NCI-H2029 treated with DMSO at 0.1 percent for 48 hours (cell line): ENCODE measurements around the gene ARHGAP26.

Source experiments
- DNase-seq: peaks from one replicate; lab custom pipeline; 2025; lab: John Stamatoyannopoulos, UW

The ARHGAP26 gene

DNA sequence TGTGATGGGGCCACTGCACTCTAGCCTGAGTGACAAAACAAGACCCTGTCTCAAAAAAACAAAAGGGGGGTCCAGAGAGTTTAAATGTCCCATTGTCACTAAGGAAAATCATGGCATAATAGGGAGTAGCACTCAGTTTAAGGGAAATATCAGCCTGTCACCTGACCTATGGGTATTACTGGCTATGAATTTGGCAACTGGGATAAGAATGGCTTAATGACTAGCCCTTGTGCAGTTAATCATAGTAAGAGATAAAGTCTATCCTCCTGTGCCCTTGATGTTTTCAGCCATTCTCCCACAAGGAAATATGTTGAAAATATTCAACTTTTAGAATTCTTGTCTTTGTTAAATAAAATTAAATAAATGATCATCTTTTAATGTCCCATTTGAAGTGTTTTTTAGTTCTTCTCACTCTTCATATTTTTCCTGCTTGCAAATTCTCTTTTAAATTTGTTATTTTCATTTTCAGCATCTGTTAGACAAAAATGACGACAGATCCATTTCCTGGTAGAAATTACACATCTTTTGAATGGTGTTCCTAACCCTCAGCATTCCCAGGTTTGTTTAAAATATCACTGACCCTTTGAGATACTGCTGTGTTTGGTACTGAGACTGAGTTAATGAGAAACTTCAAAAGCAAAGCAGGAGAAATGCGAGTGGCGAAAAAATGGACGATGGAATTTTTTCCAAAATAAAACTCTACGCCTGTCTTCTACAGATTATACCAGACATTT, 191.4 kb downstream of the ARHGAP26 start:
- DNase-seq: no peak

DNA sequence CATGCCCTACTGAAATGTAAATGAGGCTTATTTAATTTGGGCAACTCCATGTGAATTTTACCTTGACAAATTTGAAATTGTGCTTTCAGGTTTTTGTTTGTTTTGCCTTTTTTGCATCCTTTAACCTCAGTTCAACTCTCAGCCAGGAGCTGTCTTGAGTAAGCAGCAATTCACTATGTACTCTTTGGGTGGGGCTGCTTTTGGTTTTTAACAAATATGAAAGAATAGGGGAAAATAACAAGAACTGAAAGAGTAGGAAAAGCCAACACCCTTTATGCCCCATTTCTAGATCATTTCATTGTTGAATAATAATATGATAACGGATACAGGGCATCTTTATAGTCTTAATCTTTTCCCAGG, 192.0 kb downstream of the ARHGAP26 start:
- DNase-seq: no peak

DNA sequence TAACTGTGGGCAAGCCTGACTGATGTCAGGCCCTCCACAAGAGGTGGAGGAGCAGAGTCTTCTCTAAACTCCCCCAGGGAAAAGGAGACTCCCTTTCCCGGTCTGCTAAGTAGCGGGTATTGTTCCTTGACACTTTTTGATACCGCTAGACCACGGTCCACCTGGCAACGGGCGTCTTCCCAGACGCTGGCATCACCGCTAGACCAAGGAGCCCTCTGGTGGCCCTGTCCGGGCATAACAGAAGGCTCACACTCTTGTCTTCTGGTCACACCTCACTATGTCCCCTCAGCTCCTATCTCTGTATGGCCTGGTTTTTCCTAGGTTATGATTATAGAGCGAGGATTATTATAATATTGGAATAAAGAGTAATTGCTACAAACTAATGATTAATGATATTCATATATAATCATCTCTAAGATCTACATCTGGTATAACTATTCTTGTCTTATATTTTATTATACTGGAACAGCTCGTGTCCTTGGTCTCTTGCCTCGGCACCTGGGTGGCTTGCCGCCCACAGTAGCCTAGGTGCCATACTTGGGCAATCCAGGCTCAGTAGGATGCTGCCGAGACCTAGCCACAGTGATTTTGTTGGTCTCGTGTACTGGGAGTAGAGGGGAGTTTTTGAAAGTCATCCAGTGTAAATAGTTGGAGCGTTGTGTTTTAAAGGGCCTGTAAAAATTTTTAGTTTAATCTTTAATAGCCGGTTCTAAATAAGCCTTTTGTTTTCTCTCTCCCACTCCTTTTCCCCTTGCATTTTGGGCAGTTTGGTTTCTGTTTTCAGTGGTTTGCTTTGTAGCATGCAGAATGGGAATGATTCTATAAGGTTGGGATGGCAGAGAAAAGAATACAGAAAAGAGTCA, 195.3 kb downstream of the ARHGAP26 start:
- DNase-seq: peak; percentile 67

DNA sequence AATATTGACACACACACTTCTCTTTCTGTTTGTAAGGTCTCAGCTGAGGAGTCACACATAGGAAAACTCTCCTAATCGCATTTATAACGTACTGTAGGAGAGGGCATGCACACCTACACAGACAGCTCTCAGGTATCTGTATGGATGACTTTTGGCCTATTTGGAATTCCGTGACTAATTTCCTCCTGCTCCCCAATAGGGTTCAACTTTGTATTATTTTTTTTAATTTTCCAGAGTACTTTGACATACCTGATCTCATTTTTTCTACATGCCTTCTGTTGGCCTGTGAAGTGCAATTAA, 195.9 kb downstream of the ARHGAP26 start:
- DNase-seq: peak; percentile 67

DNA sequence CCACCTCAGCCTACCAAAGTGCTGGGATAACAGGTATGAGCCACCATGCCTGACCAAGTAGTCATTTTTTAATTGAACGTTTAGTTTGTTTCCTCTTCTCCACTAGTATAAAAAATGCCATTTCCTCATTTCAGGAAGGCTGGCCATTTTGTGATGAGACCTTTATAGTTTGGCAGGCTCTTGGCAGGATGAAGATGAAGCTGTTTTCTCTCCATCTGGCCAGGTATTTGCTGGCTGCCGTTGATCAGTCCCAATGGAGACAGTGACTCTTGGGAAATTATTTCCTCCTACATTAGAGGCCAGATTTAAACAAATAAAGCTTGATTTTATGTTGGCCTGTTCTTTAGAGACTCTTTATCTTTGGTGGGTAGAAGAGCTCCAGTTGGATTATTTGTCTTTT, 199.0 kb downstream of the ARHGAP26 start:
- DNase-seq: no peak

DNA sequence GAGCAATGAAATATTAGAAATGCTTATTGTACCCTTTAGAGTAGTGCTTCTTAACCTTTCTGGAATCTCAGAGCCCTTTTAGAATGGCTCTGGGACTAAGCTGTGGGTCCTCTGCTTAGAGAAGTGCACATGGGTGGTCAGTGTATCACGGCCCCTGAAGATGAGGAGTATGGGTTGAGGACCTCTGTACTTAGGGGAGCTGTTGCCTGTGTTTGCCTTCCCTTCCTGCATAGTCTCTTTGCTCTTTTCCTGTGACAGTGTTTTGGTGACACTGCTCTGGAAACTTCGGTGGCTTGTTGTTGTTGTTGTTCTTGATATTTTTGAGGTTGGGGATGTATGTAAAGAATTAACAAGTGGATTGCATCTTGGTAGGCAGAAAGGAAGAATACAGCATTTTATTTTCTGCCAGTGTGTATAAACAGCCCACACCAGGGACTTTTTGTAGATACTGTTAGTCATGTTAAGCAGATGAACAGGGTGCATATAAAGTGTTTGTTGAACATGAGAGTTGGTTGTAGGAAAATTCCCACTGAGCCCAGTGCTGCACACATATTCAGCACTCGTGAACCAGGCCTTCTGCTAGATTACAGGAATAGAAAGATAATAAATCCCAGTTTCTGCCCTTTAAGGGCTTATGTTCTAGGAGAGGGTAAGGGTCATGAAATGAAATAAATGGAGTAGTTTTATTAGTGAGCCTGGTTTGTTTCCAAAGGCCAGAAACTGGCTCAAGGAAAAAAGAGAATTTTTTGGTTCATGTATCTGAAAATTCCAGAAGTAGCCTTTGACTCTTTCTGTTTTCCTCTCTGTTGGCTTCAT, 199.7 kb downstream of the ARHGAP26 start:
- no peak for DNase-seq

DNA sequence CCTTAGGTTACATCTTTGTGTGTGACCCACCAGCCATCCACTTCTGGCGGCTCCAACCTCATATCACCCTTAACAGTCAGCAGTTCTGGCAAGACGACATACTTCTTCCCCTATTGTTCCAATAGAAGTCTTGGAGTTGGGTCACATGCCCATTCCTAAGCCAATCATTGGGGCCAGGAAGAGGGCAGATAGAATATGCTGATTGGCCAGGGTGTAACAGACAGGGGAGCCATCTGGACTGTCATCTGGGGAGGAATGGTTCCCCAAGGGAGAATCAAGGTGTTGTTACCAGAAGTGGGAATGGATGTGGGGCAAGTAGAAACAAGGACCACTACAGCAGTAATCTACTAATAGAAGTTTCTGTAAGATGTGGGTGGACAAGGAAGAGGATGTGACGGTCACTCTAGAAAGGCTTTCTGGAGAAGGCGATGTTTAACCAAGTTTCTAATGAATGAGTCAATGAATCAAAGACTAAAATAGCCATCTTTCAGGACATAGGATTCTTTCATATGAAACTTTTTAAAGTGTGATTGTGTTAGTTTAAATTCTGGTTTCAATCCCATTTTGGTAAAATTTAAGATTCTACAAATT, 200.4 kb downstream of the ARHGAP26 start:
- no peak for DNase-seq

DNA sequence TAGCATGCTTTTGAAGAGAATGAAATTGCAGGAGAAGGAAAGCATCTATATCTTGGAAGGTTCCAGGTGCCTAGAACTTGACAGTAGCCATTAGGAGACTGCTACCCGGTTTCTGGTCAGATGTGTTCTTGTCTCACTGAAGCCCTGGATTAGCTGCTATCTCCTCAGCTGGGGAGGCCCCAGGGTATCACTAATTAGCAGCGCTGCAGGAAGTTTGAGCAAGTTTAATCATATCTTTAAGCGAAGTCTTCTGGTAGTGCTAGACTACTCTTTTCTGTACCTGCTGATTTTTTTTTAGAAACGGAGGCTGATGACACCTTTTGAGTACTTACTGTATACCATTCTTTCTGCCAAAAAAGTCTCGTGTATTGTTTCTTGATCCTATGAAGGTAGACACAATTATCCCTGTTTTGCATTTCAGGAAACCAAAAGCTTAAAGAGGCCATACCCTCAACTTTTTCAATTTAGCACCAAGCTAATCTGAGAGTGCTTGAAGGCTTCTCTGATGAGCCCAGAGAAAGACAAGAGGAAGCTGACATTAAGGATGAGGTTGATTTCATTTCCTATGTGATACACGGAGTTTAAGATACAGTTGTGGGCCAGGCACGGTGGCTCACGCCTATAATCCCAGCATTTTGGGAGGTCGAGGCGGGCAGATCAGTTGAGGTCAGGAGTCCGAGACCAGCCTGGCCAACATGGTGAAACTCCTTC, 201.3 kb downstream of the ARHGAP26 start:
- DNase-seq: no peak

DNA sequence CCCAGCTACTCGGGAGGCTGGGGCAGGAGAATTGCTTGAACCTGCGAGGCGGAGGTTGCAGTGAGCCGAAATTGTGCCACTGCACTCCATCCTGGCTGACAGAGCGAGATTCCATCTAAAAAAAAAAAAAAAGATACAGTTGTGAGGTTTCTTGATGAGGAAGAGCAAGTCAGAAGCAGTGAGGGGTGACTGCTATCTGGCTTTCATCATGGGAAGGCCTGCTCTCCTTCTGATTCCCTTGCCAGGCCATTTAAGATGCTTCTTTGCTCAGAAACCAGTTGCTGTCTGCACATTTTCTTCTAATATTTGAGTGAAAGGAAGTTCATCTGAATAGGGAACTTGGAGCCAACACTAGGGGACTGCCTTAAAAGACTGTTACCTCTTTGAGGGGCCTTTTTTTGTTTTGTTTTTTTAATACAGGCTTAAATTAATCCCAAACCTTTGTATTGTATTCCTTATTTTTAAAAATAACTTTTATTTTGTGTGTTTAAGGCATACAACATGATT, 201.9 kb downstream of the ARHGAP26 start:
- DNase-seq: no peak

DNA sequence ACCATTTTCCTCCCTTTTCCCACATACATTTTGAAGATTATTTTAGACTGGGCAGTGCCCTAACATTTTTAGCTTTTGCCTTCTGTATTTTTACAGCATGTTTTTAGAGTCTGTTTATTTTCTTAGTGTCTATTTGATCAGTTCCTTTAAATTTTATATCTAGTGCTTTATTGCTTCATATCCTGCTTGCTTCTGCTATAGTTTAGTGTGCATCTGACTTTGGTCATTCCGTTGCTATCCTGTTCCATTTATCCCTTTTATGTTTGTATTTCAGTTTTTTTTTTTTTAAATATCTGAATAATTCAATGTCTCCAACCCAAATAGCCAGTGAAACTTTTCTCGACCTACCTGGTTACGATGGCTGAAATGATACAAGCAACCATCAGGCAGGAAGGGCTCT, 203.8 kb downstream of the ARHGAP26 start:
- no peak for DNase-seq

DNA sequence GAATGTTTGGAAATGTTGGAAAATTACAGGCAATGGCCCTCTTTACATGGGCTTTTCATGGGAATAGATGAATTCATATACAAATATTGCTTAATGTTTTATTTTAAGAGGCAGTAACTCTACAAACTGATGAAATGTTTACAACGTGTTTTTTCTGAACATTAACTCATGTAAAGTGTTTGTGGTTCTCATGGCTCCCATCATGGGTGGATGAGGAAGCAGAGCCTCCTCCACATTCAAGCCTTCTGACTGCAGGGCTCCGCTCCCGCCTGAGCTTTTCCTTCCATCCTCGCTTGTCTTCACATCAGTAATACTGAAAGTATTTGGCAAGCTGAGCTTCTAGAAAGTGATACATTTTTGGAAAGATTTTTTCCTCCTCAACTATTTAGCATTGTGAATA, 204.2 kb downstream of the ARHGAP26 start:
- DNase-seq: no peak

DNA sequence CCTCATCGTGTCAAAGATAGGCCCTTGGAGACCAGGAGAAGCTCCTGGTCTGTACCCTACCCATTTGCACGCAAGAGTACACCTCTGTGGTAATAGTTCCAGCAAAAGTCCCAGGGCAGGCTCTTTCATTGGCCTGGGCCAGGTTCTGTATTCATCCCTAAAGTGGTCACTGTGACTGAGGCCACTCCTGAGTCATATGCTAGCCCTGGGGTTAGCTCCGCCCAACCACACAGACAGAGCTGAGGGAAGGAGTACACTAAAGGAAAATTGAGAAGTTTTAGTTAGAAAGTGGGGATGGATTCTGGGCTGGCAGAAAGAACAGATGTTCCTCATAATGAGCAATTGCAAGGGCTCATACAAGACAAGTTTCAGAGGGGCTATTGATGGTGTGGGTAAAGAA, 206.7 kb downstream of the ARHGAP26 start:
- no peak for DNase-seq

DNA sequence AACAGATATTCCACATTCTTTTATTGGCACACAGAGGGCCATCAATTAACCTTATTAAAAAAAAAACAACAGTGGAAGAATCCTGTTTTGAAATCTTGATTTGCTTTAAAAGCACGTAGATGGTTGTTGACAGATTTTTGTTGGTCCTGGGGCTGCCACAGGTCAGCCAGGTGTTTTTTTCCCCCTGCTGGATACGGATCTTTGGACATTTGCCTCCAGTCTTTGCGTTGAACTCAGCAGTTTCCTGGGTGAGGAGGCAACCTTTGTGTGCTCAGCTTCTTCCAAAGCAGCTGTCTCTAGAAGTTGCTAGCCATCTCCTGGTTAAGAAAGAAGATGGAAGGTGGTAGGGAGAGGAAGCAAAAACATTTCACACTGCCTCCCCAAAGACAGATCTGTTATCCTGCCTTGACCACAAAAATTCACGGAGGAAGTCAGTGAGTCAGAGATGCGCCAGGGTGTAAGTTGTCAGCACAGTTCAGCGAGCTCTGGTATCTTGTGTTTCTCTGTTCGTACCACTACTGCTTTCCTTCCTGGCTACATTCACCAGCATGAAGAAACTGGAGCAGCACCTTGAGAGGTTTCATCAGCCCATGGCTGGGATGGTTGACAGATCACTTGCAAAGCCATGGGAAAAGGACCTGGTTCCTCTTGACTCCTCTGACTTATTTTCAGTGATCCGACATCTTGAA, 207.3 kb downstream of the ARHGAP26 start:
- no peak for DNase-seq

DNA sequence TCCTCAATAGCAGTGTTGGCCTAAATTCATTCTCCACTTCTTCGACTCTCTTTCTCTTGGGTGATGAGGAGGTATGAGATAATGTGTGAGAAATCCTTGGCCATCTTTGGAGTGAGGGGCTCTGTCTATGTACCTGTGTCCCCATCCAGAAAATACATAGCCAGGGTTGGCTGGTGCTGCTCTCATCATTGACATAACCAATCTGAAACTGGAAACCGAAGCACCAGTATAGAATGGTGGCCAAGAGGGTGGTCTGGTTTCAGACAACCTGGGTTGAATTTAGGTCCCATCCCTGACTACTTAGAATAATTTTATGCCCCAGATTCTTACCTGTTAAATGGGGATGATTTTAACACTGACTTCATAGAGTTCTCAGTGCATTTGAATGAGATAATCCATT, 208.1 kb downstream of the ARHGAP26 start:
- no peak for DNase-seq

DNA sequence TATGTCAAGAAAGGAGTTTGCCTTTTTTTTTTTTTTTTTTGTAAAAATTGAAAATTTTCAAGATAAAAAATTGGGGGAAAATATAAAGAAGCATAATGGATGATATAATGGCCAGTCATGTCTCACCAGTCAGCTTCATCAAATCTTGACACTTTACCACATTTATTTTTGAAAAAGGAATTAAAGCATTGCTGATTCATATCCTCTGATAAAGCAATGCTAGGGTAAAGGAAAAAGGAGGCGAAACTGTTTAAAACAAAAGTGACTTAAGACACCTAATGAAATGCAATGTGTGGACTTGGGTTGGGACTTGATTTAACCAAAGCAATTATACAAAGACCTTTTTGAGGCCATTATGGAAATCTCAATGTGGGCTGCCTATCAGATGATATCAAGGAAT, 208.5 kb downstream of the ARHGAP26 start:
- no peak for DNase-seq

DNA sequence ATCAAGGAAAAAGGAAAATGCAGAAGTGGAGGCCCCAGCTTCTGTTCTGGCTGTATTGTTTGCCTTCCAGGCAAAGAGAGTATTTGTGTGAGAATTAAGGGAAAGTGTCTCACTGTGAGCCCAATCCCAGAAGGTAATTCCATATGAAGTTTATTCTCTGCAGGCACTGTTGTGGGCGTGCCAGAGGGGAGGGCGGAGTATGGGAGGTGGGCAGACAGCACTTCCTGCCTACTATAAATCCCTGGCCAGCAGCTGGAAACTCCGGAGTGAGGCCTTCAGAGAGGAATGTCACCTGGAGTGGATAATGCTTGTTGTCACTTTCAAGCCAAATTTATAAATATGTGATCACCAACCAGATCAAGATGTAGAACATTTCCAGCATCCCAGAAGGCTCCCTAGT, 209.5 kb downstream of the ARHGAP26 start:
- DNase-seq: no peak

DNA sequence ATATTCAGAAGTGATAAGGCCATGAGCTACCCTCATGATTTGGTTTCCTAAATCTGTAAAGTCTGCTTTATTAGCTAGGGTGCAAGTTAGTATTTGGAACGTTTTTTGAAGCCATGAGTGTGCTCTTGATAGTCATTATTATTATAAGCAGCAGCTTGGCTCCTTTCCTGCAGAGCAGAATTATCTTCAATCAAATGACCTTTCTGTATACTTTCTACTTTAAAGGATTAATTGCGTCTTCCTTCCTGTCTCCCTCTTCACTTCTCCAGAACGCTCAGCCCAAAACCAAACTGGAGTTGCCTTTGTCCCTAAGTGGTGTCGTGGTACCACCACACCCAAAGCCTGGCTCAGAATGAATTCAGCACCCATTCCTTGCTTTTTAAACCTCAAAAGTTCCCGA, 211.3 kb downstream of the ARHGAP26 start:
- no peak for DNase-seq

DNA sequence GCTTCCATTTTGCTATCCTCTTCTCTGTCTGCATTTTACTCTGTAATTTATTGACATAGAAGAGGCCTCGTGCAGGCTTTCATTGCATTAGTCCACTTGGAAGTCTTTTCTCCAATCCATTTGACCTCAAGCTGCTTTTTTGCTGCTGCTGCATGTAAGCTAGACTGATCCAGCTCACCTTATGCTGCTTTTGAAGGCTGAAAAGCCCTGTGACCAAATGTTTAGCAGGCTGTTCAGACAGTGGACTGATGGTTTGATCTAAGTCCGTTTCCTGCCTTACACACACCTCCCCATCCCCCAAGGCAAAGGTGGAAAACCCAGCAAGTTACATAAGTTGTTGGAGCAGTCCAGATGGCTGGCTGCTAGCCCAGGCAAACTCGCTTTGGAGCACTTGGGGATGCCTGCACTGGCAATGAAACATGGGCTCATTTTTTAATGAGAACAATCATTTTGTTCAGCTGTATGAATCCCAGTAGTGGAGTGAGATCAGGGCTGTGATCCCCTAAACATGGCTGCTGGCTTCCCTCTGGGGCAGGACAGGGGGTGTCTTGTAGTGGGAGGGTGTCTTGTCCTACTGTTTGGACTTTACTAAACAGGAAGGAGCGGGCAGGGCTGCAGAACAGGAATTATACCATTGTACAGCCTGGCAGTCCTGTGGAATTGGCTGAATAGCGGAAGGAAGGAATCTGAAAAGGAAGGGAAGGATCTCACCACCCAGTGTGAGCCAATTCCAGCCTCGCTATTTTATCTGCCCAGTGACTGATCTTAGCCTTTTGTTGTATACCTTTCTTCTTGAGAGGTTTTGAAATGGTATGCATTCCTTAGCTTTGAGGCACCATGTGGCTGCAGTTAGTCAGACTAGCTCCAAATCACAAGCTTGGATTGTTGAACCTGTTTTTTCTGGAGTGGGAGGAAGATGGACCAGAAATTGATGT, 212.0 kb downstream of the ARHGAP26 start:
- DNase-seq: peak; percentile 50

DNA sequence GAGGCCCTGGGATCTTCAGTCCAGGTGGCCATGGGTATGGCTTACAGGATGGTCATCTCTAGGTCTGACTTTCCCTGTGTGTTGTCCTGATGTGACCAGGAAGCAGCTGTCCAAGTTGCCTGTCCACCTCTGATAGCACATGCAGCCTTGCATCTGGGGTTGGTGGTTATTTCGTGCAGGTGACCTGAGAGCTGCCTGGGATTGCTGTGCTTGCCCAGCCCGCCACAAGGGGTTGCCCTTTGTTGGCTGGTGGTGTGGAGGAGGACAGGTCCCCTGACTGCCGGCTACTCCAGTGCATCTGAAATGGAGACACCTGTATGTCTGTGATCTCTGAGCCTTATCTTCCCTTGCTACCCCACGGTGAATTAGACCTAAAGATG, 212.6 kb downstream of the ARHGAP26 start:
- no peak for DNase-seq

DNA sequence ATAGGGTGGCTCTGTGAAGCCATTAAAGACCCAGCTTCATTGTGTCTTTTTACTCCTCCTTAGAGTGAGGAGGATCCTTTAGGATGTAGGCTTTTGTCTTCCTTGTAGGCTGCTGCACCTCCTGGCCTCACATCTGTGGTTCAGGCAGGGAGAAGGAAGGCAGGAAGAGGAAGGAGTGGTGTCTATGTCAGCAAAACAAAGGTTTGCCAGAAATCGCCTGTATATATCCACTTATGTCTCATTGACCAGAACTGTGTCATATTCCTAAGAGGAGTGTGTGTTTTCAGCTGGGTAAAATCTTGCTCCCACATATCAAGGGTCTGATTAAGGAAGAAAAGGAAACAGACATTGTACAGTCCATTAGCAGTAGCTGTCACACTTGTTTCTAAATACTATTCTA, 213.8 kb downstream of the ARHGAP26 start:
- DNase-seq: peak; percentile 46
